Lung (tissue), 12 donors: ENCODE results near the gene PDZD8. TPM values are rescaled to one million over a fixed set of nuclear protein-coding genes. Genes with fewer than 3 reads are reported as not detected.

ENCODE experiments used
- ATAC-seq: fragments of 200-7000 bp; cut with Tn5 transposase; one replicate; pipeline ENCODE4 v1.9.1; 2020; ENCODE audit warnings: moderate number of reproducible peaks; ENCODE audit not compliant: insufficient read depth, low FRiP score
- DNase-seq, 3 donors: peaks; one replicate each; pipeline ENCODE4 v3.0.0-alpha.2; 2013 to 2017
- H3K27ac ChIP-seq, 2 donors: one replicate each; pipeline ENCODE4 v1.5.1; 2013; ENCODE audit warnings: mild to moderate bottlenecking in 2 of 2, moderate library complexity in 2 of 2, control low read depth in 1 of 2, inconsistent platforms in 1 of 2, low read depth in 1 of 2, low read length in 1 of 2
- H3K27me3 ChIP-seq, 3 donors: one replicate each; pipeline ENCODE4 v1.5.1; 2013; ENCODE audit warnings: low read length in 2 of 3; ENCODE audit not compliant: control insufficient read depth in 3 of 3, insufficient read depth in 3 of 3
- H3K36me3 ChIP-seq, 4 donors: one replicate each; pipeline ENCODE4 v1.5.1; 2013; ENCODE audit warnings: low read length in 4 of 4, mild to moderate bottlenecking in 1 of 4, moderate library complexity in 1 of 4; ENCODE audit not compliant: control insufficient read depth in 4 of 4, insufficient read depth in 4 of 4
- H3K4me1 ChIP-seq, 5 donors: one replicate each; pipeline ENCODE4 v1.5.1; 2013; ENCODE audit warnings: low read length in 5 of 5, mild to moderate bottlenecking in 2 of 5, moderate library complexity in 1 of 5; ENCODE audit not compliant: control insufficient read depth in 5 of 5, insufficient read depth in 5 of 5
- H3K4me3 ChIP-seq: one replicate; pipeline ENCODE4 v1.5.1; 2013; ENCODE audit warnings: mild to moderate bottlenecking, control low read depth, moderate library complexity
- H3K9ac ChIP-seq, 2 donors: one replicate each; pipeline ENCODE4 v1.5.1; 2013; ENCODE audit warnings: low read length in 2 of 2, control low read depth in 1 of 2; ENCODE audit not compliant: insufficient read depth in 1 of 2
- H3K9me3 ChIP-seq, 4 donors: one replicate each; pipeline ENCODE4 v1.5.1; 2013; ENCODE audit warnings: low read length in 3 of 4, mild to moderate bottlenecking in 1 of 4, moderate library complexity in 1 of 4; ENCODE audit not compliant: control insufficient read depth in 4 of 4, insufficient read depth in 3 of 4
- WGBS, 2 donors: extraction: QIAGEN DNeasy Blood & Tissue Kit; methylation state at CpG; one replicate each; pipeline ENCODE4 v1.1.7; 2013; 5-methylcytosine and 5-hydroxymethylcytosine counted together
- polyA plus RNA-seq, 2 donors: library from polyadenylated mRNA; stranded (reverse); fragments of 200-250 nt; gene quantifications; one replicate each; pipeline ENCODE4 v1.2.1, GENCODE V29; 2013
- total RNA-seq, 2 donors: library from RNA; depleted of rRNA in 1 of 2; stranded (reverse); fragments of >200 nt in 1 of 2; gene quantifications; one replicate each; pipeline ENCODE4 v1.2.1, GENCODE V29; 2014 to 2021
- TF ChIP-seq, protein P1 (sequence below): IDR thresholded peaks from 2 replicates; pipeline ENCODE4 v1.5.1; 2012; ENCODE audit warnings: mild to moderate bottlenecking; ENCODE audit errors: control extremely low read depth, extremely low read depth
- donor health status: control.
- donor health status: control.
- donor health status: Bipolar disorder and iron deficiency.
- donor health status: healthy.
- donor health status: DM: yes; HTN: yes; CAD: no.

The PDZD8 gene
- total and polyA plus RNA-seq, 4 donors: 3.7 to 32.0 (median 19.3) TPM

DNA sequence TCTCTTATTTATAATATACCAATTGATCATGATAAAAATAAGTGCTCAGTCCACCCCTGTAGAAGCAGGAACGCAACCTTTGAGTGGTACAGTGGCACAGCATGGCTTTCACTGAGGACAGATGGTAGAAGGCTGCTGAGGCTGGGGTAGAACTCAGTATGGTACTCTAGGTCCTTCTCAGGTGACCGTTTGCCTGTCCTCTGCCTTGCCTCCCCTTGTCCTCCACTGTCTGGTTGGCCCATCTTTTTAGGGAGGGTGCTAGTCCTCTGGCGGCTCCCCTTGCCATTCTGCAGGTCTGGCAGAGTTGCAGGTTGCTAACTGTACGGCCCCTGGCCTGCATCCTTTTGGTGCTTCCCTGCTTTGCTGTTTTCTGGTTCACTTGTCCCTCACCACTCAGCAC is 107.0 kb downstream of the PDZD8 start:
- no peaks in the 10 kb centered on the region for H3K4me1 ChIP-seq
- no peak for ATAC-seq
- no peaks in the 10 kb centered on the region for H3K36me3 ChIP-seq
- H3K27ac ChIP-seq: no peak overlapping the region
- H3K9me3 ChIP-seq: no peaks in the 10 kb centered on the region
- DNase-seq: no peak
- H3K9ac ChIP-seq: no peak overlapping the region
- no peaks in the 10 kb centered on the region for H3K27me3 ChIP-seq
- TF ChIP-seq, protein P1, sequence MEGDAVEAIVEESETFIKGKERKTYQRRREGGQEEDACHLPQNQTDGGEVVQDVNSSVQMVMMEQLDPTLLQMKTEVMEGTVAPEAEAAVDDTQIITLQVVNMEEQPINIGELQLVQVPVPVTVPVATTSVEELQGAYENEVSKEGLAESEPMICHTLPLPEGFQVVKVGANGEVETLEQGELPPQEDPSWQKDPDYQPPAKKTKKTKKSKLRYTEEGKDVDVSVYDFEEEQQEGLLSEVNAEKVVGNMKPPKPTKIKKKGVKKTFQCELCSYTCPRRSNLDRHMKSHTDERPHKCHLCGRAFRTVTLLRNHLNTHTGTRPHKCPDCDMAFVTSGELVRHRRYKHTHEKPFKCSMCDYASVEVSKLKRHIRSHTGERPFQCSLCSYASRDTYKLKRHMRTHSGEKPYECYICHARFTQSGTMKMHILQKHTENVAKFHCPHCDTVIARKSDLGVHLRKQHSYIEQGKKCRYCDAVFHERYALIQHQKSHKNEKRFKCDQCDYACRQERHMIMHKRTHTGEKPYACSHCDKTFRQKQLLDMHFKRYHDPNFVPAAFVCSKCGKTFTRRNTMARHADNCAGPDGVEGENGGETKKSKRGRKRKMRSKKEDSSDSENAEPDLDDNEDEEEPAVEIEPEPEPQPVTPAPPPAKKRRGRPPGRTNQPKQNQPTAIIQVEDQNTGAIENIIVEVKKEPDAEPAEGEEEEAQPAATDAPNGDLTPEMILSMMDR: no peak
- 91 to 93% methylated on average over 4 of the region's 4 CpGs for WGBS, 2 donors
- H3K4me3 ChIP-seq: no peak overlapping the region

GRCh38 chr10:117266812-117267211 is 108.4 kb downstream of the PDZD8 start:
- no peak for DNase-seq
- 90 to 94% methylated on average over 2 of the region's 2 CpGs for WGBS, 2 donors
- ATAC-seq: no peak
- Histone ChIP-seq H3K9me3 (no peaks in the 10 kb centered on the region), H3K27ac (no peak overlapping the region), H3K36me3 (no peaks in the 10 kb centered on the region), H3K4me3 (no peak overlapping the region), H3K27me3 (no peaks in the 10 kb centered on the region), H3K9ac (no peak overlapping the region), H3K4me1 (no peaks in the 10 kb centered on the region)
- TF ChIP-seq, protein P1: no peak

- H3K4me3 ChIP-seq: no peak overlapping the region
- WGBS, 2 donors: 84 to 93% methylated on average over 9 of the region's 9 CpGs
- ATAC-seq (no peak), DNase-seq (no peak)
- no peak overlapping the region for H3K9ac ChIP-seq
- no peak overlapping the region for H3K27ac ChIP-seq
- H3K36me3 ChIP-seq: no peaks in the 10 kb centered on the region
- TF ChIP-seq, protein P1: no peak
- no peaks in the 10 kb centered on the region for H3K27me3 ChIP-seq
- H3K9me3 ChIP-seq: no peaks in the 10 kb centered on the region
- H3K4me1 ChIP-seq: peaks cover 0 to 3% (median 0%) of the 10 kb centered on the region in 5 donors
These were observed 108.8 kb downstream of the PDZD8 start for GRCh38 chr10:117266400-117266799.

DNA sequence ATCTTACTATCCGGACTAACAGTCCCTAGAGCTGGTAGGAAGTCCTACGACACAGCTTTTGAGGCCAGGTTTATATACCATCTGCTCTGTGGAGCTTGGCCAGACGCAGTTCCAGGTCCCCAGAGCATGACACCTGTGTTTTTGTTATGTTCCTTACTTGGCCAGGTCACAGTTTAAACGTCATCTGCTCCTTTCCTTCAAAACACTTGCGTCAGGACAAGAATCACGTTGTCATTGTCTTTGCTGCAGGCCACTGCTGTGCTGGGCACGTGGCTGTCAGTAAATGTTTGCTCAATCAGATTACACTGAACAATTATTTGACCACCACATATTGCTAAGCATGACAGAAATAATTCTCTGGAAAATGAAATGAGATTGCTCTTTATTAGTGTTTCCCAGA is 110.5 kb downstream of the PDZD8 start:
- Histone ChIP-seq H3K4me3 (no peak overlapping the region), H3K9ac (no peak overlapping the region), H3K4me1 (peaks cover 0 to 4% (median 0%) of the 10 kb centered on the region in 5 donors), H3K27ac (no peak overlapping the region), H3K27me3 (no peaks in the 10 kb centered on the region), H3K36me3 (no peaks in the 10 kb centered on the region), H3K9me3 (no peaks in the 10 kb centered on the region)
- TF ChIP-seq, protein P1: no peak
- 67 to 70% methylated on average over 7 of the region's 7 CpGs for WGBS, 2 donors
- DNase-seq (no peak), ATAC-seq (no peak)
